ENCODE data around the gene FARS2.

The FARS2 gene

DNA sequence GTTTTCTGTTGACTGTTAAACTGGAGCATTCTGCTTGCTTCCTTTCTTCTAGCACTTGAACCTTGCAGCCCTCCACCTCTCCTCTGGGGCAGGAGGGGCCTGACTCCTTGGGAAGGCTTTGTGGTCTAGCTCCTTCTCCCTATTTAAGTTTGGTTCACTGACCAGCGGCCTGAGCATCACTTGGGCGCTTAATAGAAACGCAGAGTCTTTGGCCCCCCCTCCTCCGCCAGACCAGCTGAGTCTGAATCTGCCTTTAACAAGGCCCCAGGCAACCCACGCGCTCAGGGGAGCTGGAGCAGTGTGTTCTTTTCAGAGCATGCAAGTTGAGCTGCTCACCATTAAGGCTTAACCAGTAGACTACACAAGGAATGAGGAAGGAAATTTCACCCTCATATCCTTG lies 519.7 kb downstream of the FARS2 start:
- DNase-seq (ENCODE audit: low read depth), result no peak
- no peak overlapping the region for H3K4me3 ChIP-seq (ENCODE audit: low read depth, low read length)
- TF ChIP-seq, protein P1, sequence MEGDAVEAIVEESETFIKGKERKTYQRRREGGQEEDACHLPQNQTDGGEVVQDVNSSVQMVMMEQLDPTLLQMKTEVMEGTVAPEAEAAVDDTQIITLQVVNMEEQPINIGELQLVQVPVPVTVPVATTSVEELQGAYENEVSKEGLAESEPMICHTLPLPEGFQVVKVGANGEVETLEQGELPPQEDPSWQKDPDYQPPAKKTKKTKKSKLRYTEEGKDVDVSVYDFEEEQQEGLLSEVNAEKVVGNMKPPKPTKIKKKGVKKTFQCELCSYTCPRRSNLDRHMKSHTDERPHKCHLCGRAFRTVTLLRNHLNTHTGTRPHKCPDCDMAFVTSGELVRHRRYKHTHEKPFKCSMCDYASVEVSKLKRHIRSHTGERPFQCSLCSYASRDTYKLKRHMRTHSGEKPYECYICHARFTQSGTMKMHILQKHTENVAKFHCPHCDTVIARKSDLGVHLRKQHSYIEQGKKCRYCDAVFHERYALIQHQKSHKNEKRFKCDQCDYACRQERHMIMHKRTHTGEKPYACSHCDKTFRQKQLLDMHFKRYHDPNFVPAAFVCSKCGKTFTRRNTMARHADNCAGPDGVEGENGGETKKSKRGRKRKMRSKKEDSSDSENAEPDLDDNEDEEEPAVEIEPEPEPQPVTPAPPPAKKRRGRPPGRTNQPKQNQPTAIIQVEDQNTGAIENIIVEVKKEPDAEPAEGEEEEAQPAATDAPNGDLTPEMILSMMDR (IDR thresholded peaks at IDR 0.05; ENCODE audit: control insufficient read depth, extremely low read depth, insufficient read depth), result no peak

DNA sequence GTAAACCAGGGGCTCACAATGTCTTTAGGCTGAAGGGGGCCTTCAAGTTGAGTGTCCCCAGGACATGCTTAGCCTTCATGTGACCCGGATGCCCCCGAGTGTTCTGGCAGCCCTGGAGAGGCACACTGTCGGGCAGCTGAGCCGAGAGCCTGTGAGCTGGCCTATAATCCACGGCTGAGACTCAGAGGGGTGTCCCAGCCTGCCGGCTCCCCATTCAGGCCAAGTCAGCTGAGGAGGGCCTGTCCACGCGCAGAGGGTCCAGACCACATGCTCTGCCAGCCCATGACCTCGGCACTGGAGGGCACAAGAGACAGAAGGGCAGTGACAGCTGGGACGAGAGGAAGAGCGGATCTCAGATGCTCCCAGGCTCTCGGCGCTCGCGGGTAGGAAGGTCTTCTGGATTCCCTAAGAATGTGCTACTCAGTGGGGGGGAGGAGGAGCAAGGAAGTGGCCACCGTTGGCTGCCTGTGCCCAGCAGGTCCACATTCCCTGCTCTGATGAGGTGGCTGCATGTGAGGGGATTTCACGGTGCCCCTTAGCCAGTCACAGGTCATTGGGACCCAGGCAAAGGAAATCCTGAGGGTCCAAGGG lies 520.7 kb downstream of the FARS2 start:
- no peak for DNase-seq (ENCODE audit: low read depth)
- TF ChIP-seq, protein P1 (IDR thresholded peaks at IDR 0.05; ENCODE audit: control insufficient read depth, extremely low read depth, insufficient read depth), result no peak
- H3K4me3 ChIP-seq (ENCODE audit: low read depth, low read length), result no peak overlapping the region

GRCh38 chr6:5782783-5783547 lies 521.7 kb downstream of the FARS2 start:
- TF ChIP-seq, protein P1 (IDR thresholded peaks at IDR 0.05; ENCODE audit: control insufficient read depth, extremely low read depth, insufficient read depth), result no peak
- DNase-seq (ENCODE audit: low read depth), result no peak
- no peak overlapping the region for H3K4me3 ChIP-seq (ENCODE audit: low read depth, low read length)

GRCh38 chr6:5783584-5784089 lies 522.3 kb downstream of the FARS2 start:
- no peak for DNase-seq (ENCODE audit: low read depth)
- TF ChIP-seq, protein P1 (IDR thresholded peaks at IDR 0.05; ENCODE audit: control insufficient read depth, extremely low read depth, insufficient read depth), result no peak

DNA sequence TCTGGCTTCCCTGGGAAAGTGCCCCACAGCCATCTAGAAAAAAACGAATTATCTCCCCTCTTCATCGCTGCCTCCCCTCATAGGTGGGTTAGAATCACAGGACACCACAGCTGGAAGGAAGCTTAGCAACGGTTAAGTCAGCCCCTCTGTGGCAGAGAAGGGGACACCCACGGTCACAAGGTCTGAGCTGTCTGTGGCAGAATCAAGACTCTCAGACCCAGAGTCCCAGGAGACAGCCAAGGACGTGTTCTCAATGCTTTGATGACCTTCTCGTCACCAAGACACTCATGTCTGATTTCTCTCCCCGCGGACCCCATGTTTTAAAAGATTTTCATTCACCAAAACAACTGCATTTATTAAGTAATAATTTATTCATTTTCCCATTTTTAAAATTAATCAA lies 523.9 kb downstream of the FARS2 start:
- TF ChIP-seq, protein P1 (IDR thresholded peaks at IDR 0.05; ENCODE audit: control insufficient read depth, extremely low read depth, insufficient read depth), result no peak
- H3K4me3 ChIP-seq (ENCODE audit: low read depth, low read length), result no peak overlapping the region
- DNase-seq (ENCODE audit: low read depth), result no peak

More at GRCh38 chr6:5783584-5784089, 522.3 kb downstream of the FARS2 start:
- no peak overlapping the region for H3K4me3 ChIP-seq (ENCODE audit: low read depth, low read length)

- TF ChIP-seq, protein P1 (IDR thresholded peaks at IDR 0.05; ENCODE audit: control insufficient read depth, extremely low read depth, insufficient read depth), result no peak
- DNase-seq (ENCODE audit: low read depth), result no peak
- H3K4me3 ChIP-seq (ENCODE audit: low read depth, low read length), result no peak overlapping the region
Observed at GRCh38 chr6:5786321-5786968, 525.1 kb downstream of the FARS2 start.
